NOMO-1 treated with DMSO at 0.1 percent for 48 hours (cell line): ENCODE data around the gene SKAP1.
"Not testable (repeated sequence)": the region's sequence is repeated elsewhere in the genome, so short reads cannot be mapped to it uniquely, and the experiment has no call there.

Experiments
- DNase-seq: peaks from one replicate; lab custom pipeline; 2025; ENCODE audit not compliant: unreplicated experiment; lab: John Stamatoyannopoulos, UW

The SKAP1 gene

DNA sequence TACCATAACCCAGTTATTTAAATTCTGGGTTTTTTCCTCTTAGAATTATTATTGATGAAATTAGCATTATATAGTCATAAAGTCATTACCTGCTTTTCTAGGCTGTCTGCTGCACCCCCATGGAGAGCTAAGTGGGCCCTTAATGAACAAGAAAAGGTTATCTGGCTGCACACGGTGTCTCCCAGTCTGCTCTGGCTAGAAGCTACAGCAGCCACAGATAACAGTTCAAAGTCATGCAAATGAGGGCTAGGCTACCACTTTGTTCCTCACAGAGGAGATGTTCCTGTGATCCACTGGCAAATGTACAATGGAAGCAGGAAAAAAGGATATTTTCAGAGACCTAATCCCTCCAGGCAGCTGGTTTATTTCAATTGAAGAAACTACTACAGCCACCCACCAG is 210.4 kb downstream of the SKAP1 start:
- DNase-seq = no peak

DNA sequence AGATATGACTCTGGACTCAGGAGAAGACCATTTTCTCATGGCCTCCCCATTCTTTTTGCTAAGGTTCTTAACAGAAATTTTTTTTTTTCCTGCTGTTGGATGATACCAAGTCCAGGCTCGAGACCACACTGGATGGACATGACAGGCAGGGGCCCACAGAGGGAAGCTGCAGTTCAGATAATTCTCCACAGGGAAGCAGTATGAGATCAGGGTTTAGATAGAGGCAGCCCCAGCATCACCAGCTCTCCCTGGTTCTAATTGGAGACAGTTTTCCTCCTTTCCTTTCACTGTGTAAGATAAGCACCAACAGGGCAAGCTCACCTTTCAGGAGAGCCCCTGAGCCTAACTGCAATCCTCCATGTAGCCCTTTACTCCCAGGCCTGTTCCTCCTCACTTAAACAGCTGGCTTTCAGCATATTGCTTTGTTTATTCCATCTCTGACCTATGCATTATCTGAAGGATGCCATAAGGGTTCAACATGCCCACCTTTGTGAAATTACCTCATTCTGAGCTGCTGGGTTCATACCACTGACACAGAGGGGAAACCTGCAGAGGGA is 214.4 kb downstream of the SKAP1 start:
- no peak for DNase-seq

- no peak for DNase-seq
These were observed 216.2 kb downstream of the SKAP1 start for GRCh38 chr17:48213797-48214196.

DNA sequence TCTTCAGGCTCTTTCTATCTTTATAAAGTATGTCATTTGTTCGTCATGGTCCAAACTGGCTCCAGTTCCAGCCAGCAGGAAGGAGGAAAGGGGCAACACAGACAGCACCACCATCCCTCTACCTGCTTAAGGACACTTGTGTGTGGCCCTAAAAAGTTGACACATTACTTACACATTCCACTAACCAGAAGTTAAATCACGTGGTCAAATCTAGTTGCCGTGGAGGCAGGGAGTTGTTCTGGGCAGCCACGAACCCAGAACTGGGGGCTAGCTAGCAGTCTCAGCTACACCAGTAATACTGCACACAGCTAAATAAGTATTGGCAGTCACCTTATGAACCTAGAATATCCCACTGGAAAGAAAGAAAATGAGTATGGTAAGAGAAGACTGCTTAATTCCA is 218.2 kb downstream of the SKAP1 start:
- no peak for DNase-seq

DNA sequence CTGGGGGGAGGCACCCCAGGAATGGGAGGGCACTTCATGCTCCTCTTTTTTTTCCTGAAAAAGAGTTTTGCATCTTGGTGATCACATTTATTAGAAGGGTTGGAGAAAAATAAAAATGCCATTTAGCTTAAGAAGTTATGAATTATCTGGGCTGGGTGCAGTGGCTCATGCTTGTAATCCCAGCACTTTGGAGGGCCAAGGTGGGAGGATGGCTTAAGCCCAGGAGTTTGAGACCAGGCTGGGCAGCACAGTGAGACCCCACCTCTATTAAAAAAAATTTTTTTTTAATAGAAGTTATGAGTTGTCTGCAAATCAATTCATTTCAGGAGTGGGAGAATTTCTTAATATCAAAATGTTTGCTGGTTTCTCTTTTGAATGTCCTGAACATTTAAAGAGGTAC is 219.0 kb downstream of the SKAP1 start:
- no peak for DNase-seq

GRCh38 chr17:48209973-48210372 is 220.0 kb downstream of the SKAP1 start:
- DNase-seq = no peak

- no peak for DNase-seq
These were observed 222.1 kb downstream of the SKAP1 start for GRCh38 chr17:48207776-48208544.

GRCh38 chr17:48207036-48207435 is 223.0 kb downstream of the SKAP1 start:
- DNase-seq = not testable (repeated sequence)

GRCh38 chr17:48202959-48203358 is 227.1 kb downstream of the SKAP1 start:
- no peak for DNase-seq

GRCh38 chr17:48198950-48199541 is 231.0 kb downstream of the SKAP1 start:
- DNase-seq = no peak

DNA sequence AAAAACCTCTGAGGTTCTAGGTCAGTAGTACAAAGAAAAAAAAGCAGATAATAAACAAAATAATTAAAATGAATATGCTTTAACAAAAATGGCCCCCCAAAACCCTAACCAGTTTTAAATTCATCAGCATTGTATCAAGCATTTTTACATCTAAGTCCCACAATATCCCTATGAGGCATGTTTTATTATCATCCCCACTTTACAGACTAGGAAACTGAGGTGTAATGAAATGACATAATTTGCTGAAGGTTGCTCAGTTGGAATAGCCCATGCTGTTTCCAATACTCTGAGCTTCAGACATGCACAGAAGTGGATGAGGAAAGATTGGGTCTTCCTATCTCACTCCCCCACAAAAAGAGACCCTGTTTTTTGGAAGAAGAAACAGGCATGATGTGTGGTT is 234.1 kb downstream of the SKAP1 start:
- no peak for DNase-seq

- no peak for DNase-seq
These were observed 235.9 kb downstream of the SKAP1 start for GRCh38 chr17:48194097-48194550.

GRCh38 chr17:48192321-48192731 is 237.7 kb downstream of the SKAP1 start:
- no peak for DNase-seq

- no peak for DNase-seq
These were observed 238.7 kb downstream of the SKAP1 start for GRCh38 chr17:48191362-48191761.

- no peak for DNase-seq
These were observed 239.1 kb downstream of the SKAP1 start for GRCh38 chr17:48190871-48191270.

- DNase-seq = no peak
These were observed 242.0 kb downstream of the SKAP1 start for GRCh38 chr17:48187872-48188608.

- DNase-seq = not testable (repeated sequence)
These were observed 243.7 kb downstream of the SKAP1 start for GRCh38 chr17:48186317-48186716.

GRCh38 chr17:48184721-48185120 is 245.3 kb downstream of the SKAP1 start:
- no peak for DNase-seq

DNA sequence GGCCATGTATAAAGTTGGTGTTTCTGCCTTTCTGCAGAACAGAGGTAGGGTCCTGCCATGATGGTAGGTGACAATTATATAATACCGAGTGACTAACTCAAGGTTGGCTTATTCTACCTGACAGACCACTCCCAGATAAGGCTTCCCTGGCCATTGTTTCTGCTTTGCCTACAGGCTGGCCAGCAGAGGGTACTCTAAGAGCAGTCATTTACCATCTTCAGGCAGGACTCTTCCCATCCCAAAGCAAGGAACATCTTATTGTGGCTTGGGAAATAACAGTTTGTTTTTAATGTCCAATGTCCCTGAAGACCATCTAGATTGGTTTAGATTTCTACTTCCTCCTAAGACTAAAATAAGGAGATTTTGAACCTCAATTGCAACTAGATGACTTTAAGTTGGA is 248.4 kb downstream of the SKAP1 start:
- DNase-seq = no peak

- no peak for DNase-seq
These were observed 249.0 kb downstream of the SKAP1 start for GRCh38 chr17:48180842-48181629.
